Measurements from ENCODE around the gene ZC3H4.
"Not testable (repeated sequence)": the region's sequence is repeated elsewhere in the genome, so short reads cannot be mapped to it uniquely, and the experiment has no call there.

ZC3H4 gene

DNA sequence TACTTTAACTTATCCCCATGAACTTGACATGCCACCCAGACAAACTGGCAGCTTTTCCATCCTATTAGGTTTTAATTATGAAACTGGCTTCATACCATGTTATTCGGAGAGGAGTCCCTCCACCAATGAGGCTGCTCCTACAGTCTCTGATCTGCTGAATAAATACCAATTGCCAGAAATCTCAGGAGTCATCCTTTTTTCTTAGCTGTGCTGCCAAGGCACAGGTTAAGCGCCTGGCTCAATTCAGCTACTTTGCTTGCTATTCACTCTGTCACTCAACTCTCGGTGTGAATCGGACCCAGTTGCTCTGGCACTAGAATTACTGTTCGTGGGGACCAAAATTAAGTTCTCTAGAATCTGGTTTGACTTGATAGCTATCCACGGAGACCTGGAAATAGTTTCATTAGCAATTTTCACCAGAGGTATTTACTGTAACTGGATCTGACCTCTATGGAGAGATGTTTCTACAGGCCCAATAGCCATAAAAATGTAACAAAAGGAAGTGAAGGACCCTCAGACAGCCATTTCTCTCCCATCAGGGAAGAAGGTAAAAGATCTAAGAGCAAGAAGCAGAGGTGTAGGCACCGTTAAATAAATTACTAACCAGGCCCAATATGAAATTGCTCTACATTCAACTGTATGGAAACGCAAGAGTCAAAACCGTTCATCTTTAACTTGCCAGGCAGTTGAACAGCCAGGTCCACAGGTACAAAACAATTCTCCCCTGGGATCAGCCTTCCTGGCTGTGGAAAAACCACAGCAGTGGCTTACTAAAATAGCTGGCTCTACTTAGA lies 5.4 kb downstream of the ZC3H4 start:
- no peak for DNase-seq (ENCODE audit: low spot score)

DNA sequence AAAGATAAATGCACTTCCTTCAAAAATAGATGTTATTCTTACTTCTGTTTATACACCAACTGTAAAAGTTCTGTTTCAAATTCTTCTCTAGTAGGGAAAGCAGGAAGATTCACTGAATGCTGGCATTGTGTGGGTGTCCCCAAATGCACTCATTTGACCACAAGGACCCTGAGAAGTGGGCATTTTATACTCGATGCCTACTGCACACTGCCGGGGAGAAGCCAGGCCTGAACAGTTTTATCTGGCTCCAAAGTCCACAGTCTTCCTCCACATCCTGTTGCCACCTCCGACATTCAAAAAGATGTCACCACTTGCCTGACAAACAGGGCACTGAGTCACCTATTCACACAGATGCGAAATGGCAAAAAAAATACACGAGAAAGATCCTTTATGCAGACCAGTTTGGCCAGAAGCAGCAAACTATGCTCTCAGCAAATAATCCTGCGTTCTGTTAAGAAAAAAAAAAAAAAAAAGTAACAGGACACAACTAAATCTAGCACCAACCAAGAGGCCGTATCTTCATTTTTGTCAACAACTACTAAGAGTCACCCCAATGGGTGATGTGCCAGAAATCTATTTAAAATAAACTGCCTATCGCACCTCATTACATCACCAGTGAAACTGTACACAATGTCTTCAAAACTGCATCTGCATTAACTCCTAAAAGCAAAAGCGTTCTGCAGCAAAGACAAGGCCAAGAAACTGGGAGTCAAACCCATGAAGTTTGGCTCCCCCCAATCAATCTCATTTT lies 6.2 kb downstream of the ZC3H4 start:
- no peak for DNase-seq (ENCODE audit: low spot score)

DNA sequence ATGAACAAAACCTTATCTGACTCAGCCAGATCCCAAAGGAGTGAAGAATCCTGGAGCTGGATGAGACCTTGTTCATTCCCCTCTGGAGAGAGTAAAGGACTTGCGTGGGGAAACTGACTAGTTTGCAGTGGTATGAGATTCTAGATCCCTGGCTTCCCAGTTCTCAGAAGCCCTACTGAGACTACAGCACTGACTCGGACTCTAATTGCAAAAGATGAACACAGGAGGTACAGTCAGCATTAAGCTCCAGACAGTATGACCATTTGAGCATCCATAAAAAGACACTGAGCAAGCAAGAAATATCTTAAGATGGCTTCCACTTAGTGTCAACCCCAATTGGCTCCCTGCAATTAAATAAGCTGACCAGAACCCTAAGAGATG lies 6.8 kb downstream of the ZC3H4 start:
- DNase-seq (ENCODE audit: low spot score): no peak

DNA sequence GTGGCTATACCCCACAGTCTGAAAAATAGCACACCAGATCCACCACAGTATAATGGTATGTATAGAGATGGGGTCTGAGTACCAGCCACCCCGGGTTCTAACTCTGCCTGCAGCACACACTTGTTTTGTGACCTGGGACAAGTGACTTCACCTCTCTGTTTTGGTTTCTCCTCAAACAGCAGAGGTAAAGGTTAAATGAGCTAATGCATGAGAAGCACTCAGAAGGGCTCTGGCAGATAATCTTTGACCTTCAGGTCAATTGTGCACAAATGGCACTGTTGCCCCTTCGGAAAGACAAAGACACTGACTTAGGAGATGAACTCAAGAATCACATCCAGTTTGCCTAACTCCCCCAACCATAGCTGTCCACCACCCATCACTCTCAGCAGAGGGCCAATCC lies 7.7 kb downstream of the ZC3H4 start:
- DNase-seq (ENCODE audit: low spot score): no peak

DNA sequence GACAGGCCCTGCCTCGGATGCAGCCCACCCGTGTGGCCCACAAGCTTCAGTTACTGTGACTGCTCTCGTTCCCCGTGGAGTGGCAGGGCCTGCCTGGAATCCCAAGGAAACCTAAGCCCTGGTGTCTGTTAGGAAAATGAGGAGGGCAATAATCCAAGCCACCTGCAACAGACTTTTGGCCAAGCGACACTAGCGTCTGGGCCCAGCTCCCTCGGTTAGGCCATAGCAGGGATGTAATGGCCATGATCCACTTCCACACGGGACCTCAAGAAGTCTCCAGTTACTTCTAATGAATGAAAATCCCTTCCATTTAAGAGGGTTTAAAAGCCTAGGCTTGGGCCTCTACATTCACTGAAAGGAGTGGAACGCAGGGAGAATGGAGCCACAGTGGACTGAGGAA lies 8.9 kb downstream of the ZC3H4 start:
- no peak for DNase-seq (ENCODE audit: low spot score)

DNA sequence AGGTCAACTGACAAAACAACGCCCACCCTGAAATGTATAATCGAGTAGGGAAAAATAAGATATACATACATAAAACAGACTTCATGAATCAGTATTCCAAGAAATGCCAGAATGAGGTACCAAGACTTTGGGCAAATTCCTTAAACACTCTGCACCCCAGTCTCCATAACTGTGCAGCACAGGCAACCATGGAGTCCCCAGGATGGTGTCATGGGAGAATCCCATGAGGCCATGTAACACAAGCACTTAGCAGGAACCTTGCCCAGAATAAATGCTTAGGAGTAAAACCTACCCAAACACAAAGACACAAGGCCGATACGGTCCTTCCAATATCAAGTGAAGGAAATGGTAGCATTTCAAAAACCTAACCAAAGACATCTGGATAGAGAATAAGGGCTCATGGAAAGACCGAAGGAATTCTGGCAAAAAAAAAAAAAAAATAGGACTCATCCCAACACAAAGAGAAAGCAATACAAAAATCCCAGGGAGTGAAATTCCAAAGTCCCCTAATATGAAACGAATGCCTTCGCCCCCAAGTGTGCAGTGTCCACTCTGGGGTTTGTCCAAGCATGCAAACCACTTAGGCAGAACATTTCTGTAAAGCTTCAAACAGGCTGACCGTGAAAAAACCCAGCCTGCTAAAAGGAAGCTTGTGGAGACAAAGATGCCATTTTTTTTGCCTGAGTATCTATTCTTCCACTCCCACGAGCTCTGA lies 11.1 kb downstream of the ZC3H4 start:
- DNase-seq (ENCODE audit: low spot score): no peak

DNA sequence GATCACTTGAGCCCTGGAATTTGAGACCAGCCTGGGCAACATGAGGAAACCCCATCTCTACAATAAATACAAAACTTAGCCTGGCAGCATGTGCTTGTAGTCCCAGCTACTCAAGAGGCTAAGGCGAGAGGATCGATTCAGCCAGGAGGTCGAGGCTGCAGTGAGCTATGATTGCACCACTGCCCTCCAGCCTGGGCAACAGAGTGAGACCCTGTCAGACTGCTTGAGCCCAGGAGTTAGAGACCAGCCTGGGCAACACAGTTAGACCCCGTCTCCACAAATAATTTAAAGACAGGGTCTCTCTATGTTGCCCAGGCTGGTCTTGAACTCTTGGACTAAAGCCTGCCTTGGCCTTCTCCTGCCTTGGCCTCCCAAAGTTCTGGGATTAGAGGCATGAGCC lies 12.5 kb downstream of the ZC3H4 start:
- DNase-seq (ENCODE audit: low spot score): not testable (repeated sequence)

DNA sequence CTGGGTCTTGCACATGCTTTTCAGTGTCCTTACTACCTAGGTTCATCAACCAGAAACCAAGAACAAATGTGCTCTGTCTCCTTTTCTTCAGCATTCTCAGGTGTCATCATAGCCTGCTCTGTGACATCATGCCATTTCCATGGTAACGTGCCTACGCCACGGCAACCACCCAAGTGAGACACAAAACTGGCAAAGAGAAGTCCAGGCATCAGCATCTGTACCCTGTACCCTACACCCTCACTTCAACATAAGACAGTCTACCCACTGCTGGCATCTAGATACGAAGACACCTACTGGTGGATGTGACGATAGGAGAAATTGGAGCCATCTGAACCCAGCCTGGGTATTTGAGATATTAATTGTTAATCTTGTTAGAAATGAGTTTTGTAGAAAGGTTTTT lies 13.3 kb downstream of the ZC3H4 start:
- no peak for DNase-seq (ENCODE audit: low spot score)

DNA sequence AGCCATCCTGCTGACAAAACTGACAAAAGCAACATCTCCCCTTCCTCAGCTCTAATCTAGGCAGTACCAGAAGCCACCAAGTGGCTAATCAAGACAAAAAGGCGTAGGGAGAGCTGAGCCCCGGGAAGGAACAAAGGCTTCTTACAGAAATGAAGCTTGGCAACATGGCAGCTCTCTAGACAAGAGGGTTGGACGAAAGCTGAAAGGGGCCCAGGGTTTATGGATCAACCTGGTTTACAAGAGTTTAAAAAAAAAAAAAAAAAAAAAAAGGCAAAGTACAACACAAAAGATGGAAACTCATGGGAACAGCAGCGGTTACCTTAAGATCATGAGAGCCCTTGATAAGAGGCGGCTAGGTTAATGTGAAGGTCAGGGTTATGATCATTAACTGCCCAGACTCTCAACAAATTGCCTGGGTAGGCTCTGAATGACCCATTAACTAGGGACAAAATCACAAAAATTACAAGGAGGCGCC lies 14.0 kb downstream of the ZC3H4 start:
- no peak for DNase-seq (ENCODE audit: low spot score)

DNA sequence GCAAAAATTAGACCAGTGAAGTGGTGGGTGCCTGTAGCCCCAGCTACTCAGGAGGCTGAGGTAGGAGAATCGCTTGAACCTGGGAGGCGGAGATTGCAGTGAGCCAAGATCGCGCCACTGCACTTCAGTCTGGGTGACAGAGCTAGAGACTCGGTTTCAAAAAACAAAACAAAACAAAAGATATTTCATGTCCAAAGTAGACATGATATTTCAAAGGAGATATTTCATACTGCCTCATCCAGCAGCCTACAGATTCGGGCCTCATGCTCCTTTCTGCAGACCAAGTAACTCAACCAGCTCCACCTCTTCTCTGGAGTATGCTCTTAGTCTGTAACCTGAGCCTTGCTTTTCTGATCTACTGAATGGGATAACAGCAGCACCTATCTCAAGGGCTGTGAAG lies 15.0 kb downstream of the ZC3H4 start:
- DNase-seq (ENCODE audit: low spot score): no peak

DNA sequence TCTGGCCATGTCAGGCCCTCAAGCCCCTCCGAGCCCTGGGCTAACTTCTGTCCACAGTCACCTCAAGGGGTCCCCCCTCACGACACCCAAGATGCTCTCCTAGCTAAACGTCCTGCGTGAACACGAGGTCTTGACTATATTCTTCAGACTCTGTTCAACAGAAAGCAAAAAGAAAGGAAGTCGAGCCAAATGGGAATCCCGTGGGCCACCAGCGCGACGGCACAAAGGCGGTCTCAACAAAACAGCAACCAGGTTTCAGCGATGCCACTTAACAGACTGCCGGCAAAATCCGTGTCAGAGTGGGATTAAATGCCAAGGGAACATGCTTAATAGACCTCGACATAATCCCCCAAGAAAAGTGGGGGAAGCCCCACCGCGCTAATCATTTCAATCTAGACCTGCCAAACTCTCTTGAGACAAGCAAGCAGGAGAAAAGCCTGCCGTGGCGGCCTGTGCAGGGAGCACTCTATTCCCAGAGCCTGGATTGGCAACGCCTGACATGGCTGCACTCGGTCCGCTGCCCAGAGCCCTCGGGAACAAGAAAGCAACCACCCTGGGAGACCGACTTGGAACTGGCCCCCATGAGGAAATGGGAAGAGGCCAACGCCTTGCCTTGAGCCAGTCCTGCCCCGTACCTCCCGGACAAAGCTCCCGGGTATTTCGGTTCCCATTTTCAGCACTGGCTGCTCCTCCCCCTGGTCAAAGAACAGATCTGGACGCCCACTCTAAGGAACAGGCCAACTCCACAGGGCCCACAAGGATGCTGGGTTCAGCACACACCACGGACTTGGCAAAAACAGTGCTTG lies 16.0 kb downstream of the ZC3H4 start:
- DNase-seq (ENCODE audit: low spot score): no peak

DNA sequence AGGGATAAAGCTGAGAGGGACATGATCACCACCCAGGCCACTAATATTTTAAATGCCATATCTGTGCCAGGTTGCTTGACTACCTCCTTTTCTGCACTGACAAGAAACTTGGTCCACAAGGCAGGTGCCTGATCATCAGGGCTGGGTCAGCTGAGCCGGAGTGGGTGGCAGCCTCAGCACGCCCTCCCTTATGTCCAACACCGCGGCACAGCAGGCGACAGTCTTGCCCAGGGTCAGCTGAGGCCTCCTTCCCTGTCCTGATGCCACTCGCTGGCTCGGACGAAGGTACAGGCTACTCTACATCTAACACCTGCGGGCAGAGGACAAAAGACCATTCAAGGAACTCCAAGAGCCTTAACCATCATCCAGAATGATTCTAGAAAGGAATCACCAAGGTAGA lies 16.9 kb downstream of the ZC3H4 start:
- DNase-seq (ENCODE audit: low spot score): no peak

DNA sequence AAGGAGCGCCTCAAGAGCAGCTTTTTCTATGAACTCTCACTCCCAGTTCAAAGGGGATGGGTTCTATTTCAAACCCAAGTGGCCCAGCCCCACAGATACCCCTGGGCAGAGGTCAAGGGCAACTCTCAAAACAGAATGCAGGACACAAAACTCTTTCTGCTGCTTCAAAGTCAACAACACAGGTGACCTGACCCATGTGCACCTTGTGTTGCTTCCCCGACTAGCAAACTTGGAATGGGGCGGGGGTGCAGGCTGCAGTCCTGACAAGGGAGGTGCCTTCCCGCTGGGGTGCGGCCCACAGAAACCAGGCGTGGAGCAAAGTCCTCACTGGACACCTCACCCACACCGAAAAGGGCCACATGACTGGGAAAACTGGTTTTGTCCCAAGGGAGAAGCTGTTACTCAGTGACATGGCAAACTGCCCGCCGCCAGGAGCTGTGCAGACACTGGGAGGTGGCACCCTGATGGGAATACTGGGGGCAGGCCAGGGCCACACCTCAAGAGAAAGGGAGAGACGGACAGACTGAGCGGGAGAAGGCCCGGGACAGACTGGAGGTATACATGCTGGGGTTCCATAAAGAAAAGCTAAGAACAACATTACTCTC lies 17.4 kb downstream of the ZC3H4 start:
- peak; percentile 68 for DNase-seq (ENCODE audit: low spot score)

DNA sequence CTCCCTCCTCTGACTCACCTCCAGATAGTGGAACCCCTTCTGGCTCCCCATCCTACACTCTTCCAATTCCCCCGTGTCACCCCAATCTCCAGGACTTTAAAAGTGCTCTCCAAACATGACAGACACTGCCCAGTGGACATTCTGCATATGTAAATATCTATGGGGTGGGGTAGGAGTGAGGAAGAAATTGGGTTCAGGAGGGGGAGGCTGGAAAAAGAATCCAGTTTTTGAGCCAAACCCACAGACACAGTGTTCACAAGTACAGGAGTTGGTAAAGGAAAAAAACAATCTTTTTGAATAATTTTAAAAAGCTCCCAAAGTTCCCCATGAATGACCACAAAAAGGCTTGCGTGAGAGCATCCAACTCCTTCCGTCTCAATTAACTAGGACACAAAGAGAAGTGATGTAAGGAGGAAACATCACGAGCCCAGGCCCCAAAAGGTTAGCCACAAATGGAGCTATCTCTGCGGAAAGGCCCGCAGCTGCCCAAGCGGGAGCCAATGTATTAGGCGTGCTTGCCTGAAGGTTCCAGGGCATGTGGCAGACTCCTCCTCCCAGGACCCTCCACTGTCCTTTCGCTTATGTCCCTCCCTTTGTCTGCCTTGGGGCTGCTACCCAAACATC lies 18.0 kb downstream of the ZC3H4 start:
- DNase-seq (ENCODE audit: low spot score): no peak

DNA sequence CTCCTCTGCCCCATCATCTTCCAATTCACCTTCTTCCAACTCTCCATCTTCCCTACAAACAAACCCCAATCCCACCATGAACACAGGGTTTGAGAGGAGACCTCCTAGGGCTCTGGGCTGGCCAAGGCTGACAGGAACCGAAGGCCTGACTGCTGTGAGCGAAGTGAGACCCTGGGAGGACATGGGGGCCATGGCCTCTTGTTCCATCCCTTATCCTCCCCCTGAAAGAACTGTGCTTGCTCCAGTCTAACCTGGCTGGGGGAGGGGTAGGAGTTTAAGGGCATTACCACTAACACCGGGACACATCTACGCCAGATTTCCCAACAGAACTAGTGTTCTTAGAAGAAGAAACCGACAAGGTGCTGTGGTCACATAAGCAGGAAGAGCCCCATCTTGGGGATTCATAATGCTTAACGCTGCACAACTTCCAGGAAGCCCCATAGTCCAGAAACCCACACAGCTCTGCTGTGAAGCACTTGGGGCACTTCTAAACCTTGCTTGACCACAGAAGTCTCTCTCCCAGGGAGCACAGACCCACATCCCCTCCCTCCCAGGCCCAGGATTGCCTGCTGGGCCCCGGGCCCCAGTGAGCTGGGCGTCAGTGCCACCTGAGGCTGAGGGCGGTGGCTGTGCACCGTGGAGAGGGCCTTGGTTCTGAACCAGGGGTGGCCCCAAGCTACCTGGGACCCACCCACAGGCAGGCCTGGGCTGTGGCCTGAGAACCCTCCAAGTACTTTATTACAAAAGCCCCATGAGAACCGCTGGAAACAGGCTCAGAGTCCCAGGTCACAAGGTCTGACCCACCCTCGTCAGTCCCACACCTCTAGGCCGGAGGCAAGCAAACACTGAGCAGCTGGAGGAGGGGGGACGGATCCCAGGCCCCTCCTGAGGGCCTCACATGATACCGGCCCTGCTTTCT lies 18.8 kb downstream of the ZC3H4 start:
- no peak for DNase-seq (ENCODE audit: low spot score)

DNA sequence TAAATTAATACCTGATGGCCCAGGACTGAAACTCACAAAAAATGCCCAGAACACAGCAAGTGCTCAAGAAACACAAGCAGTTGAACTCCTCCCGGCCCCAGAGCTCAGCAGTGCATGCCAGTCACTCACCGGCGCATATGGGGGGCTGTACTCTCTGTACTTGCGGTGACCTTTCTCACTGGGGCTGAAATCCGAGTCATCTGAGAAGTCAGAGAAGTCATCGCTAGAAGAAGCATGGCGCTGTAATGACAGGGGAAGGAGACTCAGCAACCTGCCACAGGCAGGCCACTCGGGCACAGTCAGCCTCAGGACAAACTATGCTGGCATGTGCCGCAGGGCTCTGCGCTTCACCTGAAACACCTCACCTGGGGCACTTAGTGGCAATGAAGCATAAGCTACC lies 19.7 kb downstream of the ZC3H4 start:
- no peak for DNase-seq (ENCODE audit: low spot score)

DNA sequence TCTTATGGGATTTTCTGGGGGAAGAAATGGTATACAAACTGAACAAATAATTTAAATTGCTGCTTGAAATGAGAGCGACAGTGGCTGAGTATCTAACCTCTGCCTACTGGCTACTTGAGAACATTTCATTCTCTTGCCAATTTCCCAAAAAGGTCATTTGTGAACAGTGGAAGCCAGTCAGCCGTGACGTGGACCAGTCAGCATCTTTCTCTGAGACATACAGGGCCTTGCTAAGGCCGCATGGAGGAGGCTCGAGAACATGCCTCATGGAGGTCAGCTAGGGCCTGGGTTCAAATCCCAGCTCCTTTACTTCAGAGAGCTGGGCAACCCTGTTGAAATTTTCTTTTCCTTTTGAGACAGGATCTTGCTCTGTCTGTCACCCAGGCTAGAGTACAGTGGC lies 20.3 kb downstream of the ZC3H4 start:
- no peak for DNase-seq (ENCODE audit: low spot score)

DNA sequence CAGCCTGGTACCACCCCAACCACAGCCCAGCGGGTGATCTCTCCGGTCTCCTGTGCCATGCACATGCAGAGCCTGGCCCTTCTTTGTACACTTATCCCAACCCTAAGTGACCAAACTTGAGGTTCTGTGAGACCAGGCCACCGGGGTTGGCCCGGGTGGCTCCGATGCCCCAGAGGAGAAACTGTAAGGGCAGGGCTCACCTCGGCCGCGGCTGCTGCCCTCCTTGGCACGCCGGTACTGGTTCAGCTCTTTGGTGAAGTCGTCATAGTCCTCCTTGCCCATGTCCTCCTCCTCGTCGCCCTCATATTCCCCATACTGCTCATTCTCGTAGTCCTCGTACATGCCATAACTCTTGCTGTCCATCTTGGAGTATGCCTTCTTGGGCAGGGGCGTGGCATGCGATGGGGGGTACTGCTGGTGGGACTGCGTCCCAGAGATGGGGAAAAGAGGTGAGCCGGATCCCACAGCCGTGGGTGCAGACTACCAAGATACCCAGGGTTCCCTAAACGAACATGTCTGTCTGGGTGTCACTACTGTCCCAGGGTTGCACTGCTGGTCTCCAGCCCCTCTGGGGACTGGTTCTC lies 23.7 kb downstream of the ZC3H4 start:
- DNase-seq (ENCODE audit: low spot score): no peak

DNA sequence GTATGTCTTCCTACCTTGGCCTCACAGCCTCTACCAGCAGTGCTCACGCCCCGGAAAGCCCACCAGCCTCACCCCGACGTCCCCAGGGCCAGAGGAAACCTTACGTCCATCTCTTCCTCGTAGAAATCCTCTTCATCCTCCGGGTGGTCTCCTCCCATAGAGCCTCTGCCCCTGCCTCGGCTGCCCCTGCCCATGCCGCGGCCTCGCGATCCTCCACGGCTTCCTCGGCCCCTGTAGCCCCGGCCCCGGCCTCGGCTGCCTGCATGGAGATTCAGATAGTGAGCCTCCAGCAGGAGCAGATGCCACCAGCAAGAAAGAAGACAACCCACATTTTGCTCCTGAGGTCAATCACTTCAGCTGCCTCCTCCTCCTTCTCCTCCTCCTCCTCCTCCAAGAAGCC lies 27.3 kb downstream of the ZC3H4 start:
- DNase-seq (ENCODE audit: low spot score): no peak
